Esophagus muscularis mucosa (tissue), 4 donors: ENCODE measurements around the gene HAUS7.

Source experiments
- CTCF ChIP-seq, 3 experiments: fragments of 200-600 bp in 2 of 3; fragments of 450-650 bp in 1 of 3; sonication (generic) in 2 of 3; IDR thresholded peaks; one replicate each; pipeline ENCODE4 v1.5.1; 2017 to 2019; ENCODE audit warnings: antibody characterized with exemption in 3 of 3, mild to moderate bottlenecking in 2 of 3, moderate library complexity in 1 of 3
- EP300 ChIP-seq: sonication (generic); formaldehyde crosslinking; IDR thresholded peaks from one replicate; pipeline ENCODE4 v1.6.1; 2017; ENCODE audit warnings: antibody characterized with exemption
- POLR2A ChIP-seq: fragments of 450-650 bp; IDR thresholded peaks from one replicate; pipeline ENCODE4 v1.6.1; 2017; ENCODE audit warnings: antibody characterized with exemption, moderate library complexity, mild to moderate bottlenecking, low read depth
- POLR2AphosphoS5 ChIP-seq, 2 donors: sonication (generic); formaldehyde crosslinking; IDR thresholded peaks; one replicate each; pipeline ENCODE4 v1.6.1; 2017; ENCODE audit warnings: antibody characterized with exemption in 2 of 2

GRCh38 chrX:153442463-153442862, 27.9 kb downstream of the HAUS7 start:
- TF ChIP-seq CTCF (IDR thresholded peaks at IDR 0.05) (no peak), POLR2A (no peak), POLR2AphosphoS5 (IDR thresholded peaks at IDR 0.05) (no peak), EP300 (no peak)
